Stromal cell of bone marrow (primary cell): ENCODE measurements around the gene CDK11B.
A peak's percentile ranks its signal among the peaks of the same experiment; 100 is the strongest.

ENCODE experiments used
- DNase-seq: peaks from one replicate; pipeline ENCODE4 v3.0.0-alpha.2; 2012; ENCODE audit warnings: low read depth

The CDK11B gene

DNA sequence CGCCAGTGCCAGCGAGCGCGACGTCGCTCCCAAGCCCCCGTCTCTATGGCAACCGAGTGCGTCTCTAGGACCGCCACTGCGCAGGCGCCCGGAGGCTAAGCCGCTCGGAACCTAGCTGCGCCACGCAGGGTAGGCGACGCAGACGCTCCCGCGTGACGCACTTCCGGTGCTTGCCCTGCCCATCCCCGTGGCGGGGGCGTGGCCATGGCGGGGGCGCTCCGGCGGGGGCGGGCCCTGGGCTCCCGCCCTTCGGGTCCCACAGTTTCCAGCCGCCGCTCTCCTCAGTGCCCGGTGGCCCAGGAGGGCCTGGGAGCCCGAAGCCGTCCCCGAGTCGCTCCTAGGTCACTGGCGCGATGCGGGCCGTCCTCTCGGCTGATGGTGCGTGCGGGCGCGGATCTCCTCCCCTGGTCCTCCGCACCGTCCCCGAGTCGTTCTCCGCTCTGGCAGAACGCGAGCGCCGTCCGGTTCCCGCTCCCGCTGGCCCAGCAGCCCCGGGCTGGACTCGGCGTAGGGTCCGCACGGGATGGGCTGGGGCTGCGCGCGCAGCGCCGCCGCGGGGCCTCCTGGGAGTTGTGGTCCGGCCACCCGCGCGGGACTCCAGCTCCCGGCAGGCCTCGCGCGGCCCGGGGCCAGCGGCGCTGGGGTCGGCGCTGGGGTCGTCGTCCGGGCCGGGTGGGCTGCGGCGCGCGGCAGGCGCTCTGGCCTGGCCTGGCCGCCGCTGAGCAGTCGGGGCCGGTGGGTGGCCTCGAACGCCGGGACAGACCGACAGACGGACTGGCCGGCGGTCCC, 43.4 kb downstream of the CDK11B start, which contains the start of gene MIB2:
Gene MIB2 (plus strand): TSS at position 245 of the 789 bp plus-strand sequence. CDS start 7,953 bp downstream, outside the sequence.
- peak; percentile 86 for DNase-seq

DNA sequence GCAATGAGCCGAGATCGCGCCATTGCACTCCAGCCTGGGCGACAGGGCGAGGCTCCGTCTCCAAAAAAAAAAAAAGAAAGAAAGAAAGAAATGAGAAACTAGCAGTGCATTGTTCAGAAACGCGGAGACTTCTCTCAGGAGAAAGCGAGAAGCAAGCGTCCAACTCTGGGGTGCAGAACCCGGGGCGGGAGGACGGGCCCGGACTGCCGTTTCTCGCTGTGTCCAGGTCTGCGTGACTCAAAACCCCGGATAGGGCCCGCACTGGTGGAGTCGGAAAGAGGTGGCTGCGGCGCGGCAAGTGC, 43.9 kb downstream of the CDK11B start:
- DNase-seq: no peak

- DNase-seq: peak; percentile 32
Observed at GRCh38 chr1:1614204-1614953, 44.4 kb downstream of the CDK11B start.

DNA sequence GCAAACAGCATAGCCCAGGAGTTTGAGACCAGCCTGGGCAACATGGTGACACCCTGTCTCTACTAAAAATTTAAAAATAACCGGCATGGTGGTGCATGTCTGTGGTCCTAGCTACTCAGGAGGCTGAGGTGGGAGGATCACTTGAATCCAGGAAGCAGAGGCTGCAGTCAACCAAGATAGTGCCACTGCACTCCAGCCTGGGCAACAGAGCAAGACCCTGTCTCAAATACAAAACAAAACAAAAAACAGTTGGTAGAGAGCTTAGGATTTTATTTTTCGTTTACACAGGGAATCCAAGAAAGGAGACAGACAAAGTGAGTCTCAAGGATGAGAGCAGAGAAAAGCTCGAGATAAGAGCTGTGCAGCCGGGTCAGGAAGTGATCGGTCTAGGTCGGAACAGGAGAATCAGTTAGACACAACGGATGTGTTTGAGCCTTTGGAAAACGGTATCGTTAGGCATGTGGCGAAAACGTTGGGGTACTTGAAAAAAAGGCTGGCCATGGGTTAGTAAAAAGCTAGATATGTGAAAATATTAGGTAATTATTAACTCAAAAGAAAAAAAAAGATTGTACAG, 45.2 kb downstream of the CDK11B start:
- DNase-seq: no peak

DNA sequence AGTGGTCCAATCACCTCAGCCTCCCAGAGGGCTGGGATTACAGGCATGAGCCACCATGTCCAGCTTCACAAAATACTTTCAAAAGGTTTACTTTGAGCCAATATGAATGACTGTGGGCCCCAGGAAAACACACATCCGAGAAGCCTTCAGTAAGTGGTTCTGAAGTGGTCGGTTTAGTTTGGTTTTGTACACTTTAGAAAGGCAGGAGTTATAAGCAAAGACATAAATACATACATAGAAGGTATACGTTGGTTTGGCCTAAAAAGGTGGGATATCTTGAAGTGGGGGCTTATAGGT, 46.8 kb downstream of the CDK11B start:
- no peak for DNase-seq

DNA sequence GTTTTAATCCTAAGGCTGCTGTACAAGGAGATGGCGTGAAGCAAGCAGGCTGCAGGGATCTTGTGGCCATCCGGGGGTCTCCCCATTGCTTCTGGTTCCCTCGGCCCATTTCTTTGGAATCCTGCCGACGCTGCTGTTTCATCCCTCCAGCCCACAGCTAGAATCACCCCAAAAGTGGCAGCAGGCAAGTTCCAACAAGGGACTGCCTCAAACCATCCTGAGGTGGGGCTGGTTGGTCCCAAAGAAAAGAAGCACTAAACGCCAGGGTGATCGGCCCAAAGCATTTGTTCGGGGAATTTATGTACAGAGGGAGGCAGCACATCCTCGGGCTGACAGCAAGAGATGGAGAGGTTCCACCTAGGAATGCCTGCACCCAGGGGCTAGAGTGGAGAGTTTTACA, 48.0 kb downstream of the CDK11B start:
- no peak for DNase-seq

DNA sequence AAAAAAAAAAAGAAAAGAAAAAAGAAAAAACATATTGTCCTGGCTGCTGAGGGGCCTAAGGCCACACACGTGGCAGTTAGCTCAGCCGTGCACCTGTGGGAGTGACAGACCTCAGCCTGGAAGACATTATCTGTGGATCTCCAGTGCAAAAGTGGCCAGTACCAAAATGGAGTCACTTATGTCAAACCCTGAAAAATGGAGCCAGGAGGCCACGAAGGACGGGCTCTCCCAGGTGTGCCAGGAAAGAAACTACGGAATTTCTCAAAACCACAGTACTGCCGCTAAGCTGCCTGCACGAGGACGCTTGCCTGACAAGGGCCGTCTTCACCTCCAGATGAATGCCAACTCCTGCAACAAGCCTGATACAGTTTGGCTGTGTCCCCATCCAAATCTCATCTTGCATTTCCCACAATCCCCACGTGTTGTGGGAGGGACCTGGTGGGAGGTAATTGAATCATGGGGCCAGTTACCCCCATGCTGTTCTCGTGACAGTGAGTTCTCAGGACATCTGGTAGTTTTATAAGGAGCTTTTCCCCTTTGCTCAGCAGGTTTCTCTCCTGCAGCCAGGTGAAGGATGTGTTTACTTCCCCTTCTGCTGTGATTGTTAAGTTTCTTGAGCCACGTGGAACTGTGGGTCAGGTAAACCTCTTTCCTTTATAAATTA, 48.9 kb downstream of the CDK11B start:
- DNase-seq: no peak

GRCh38 chr1:1606232-1606631, 52.6 kb downstream of the CDK11B start:
- no peak for DNase-seq

DNA sequence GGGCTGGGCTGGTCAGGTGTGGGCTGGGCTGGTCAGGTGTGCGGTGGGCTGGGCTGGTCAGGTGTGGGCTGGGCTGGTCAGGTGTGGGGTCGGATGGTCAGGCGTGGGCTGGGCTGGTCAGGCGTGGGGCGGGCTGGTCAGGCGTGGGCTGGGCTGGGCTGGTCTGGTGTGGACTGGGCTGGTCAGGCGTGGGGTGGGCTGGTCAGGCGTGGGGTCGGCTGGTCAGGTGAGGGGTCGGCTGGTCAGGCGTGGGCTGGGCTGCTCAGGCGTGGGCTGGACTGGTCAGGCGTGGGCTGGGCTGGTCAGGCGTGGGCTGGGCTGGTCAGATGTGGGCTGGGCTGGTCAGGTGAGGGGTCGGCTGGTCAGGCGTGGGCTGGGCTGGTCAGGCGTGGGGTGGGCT, 53.1 kb downstream of the CDK11B start:
- no peak for DNase-seq

GRCh38 chr1:1605034-1605591, 53.7 kb downstream of the CDK11B start:
- DNase-seq: no peak

GRCh38 chr1:1604374-1605033, 54.3 kb downstream of the CDK11B start:
- DNase-seq: no peak

DNA sequence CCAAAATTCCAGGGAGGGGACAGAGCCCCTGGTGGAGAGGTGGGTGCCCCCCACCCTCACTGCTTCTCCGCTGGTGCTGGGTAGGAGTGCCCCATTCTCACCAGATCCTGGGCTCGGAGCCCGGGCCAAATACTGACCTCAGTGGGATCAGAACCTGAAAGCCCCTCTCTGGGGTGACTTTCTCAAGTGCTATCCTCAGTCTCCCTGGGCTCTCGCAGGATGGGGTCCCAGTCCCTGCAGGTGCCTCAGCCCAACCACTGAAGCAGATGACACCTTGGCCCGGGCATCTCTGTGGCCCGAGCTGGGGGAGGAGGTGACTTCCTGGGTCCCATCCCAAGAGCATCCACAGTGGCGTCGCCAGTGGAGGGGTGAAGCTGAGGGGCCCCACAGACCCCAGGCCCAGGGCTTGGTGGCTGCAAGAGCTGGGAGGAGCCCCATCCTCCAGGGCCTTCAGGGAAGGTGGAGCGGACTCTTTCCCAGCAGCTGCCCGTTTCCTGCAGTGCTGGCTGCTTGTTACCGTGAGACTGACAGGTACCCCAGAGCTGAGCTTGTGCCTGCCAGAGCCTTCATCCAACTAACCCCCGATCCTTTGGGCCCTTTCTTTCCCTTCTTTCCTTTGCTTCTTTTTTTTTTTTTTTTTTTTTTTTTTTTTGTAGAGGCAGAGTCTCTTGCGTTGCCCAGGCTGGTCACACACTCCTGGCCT, 55.0 kb downstream of the CDK11B start:
- no peak for DNase-seq

GRCh38 chr1:1602968-1603506, 55.8 kb downstream of the CDK11B start:
- DNase-seq: no peak

- no peak for DNase-seq
Observed at GRCh38 chr1:1602304-1602967, 56.4 kb downstream of the CDK11B start.

DNA sequence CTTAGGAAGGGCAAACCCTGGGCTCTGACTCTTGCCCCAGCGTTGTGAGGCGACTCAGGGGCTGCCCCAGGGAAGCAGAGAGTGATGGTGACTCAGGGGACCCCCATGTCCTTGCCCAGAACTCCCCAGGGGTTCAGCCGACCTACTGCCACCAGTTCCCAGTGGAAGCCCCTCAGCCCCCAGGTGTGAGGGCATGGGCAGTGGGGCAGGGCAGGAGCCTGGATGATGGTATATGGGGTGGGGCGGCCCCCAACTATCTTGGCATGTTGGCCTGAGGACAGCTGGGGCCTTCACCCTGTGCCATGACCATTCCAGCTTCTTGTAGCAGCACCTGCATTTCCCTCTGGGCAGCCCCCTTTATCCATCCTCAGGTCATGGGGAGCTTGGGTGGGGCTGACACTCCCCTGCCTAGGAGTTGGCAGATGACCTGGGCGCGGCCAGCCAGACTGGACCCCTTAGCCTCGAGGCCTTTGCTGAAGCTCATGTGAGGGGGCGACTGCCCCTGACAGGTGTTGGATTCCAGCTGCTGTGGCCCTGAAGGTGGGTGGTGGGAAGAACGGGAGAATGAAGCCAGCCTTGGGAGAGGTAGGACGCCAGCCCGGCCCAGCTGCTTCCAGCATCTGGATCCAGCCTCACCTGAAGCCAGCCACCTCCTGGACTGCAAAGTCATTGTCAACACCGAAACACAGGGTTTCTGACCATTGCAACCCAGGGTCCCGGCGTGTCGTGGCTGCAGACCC, 57.1 kb downstream of the CDK11B start:
- DNase-seq: no peak

DNA sequence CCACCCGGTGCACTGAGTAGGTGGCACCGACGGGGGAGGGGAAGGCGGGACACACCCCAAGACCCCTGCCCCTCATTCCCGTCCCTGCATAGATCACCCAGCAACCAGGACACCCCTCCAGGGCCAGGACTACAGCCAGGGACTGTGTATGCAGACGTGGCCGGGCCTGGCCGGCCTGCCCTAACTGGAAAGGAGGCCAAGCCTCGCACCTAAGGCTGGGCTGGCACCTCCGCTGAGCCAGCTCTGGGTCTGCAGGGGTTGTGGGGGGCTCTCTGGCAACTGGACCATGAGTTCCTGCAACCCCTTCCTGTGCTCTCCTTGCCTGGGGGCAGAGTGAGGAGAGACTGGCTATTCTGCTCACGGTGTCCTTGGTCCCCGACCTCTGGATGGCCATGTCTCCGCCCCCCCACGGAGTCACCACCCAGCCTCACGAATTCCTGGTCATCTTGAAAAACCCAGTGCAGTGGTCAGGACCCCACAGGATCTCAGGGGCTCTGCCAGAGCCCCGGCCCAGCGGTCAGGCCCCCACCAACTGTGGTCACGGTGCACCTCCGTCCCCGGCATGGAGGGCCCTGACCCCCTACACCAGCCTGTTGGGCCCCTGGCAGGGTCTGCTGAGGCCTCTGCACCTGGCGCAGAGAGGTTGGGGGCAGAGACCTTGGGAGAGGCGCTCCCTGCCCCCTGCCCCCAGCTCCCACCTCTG, 57.8 kb downstream of the CDK11B start:
- DNase-seq: no peak

- DNase-seq: no peak
Observed at GRCh38 chr1:1599935-1600860, 58.6 kb downstream of the CDK11B start, which contains the start of gene FNDC10. TSS of gene FNDC10 (minus strand) at chr1:1600135. CDS start at chr1:1600015, 120 bp downstream.
